Tibial artery (tissue), 4 donors: ENCODE measurements around the gene BRAP.
"Not testable (repeated sequence)": the region's sequence is repeated elsewhere in the genome, so short reads cannot be mapped to it uniquely, and the experiment has no call there.

Experiments
- DNase-seq, 2 donors: peaks; one replicate each; pipeline ENCODE4 v3.0.0-alpha.2; 2019
- H3K27ac ChIP-seq, 2 donors: fragments of 200-600 bp; sonication (generic) in 1 of 2; 1 replicate in 1 of 2; 2 replicates in 1 of 2; pipeline ENCODE4 v1.5.1; 2018 to 2019; ENCODE audit warnings: mild to moderate bottlenecking in 1 of 2
- H3K27me3 ChIP-seq, 2 donors: fragments of 200-600 bp; sonication (generic) in 1 of 2; one replicate each; pipeline versions ENCODE4 v1.5.1 to v1.6.0; 2016 to 2019
- H3K36me3 ChIP-seq, 3 donors: fragments of 200-600 bp; sonication (generic) in 2 of 3; one replicate each; pipeline ENCODE4 v1.5.1; 2016 to 2019; ENCODE audit warnings: mild to moderate bottlenecking in 2 of 3
- H3K4me1 ChIP-seq, 4 donors: fragments of 200-600 bp; sonication (generic) in 2 of 4; 1 replicate in 3 of 4; 2 replicates in 1 of 4; pipeline ENCODE4 v1.5.1; 2016 to 2019
- H3K4me3 ChIP-seq, 2 donors: fragments of 200-600 bp; sonication (generic) in 1 of 2; 1 replicate in 1 of 2; 2 replicates in 1 of 2; pipeline ENCODE4 v1.5.1; 2018 to 2019; ENCODE audit warnings: mild to moderate bottlenecking in 2 of 2
- H3K9me3 ChIP-seq, 3 donors: fragments of 200-600 bp; sonication (generic) in 1 of 3; one replicate each; pipeline ENCODE4 v1.5.1; 2016 to 2019
- CTCF ChIP-seq, 2 experiments: fragments of 200-600 bp in 1 of 2; fragments of 450-650 bp in 1 of 2; IDR thresholded peaks; one replicate each; pipeline ENCODE4 v1.5.1; 2017 to 2019; ENCODE audit warnings: antibody characterized with exemption in 2 of 2, mild to moderate bottlenecking in 1 of 2, moderate library complexity in 1 of 2
- intact Hi-C: fragments of 100-400 bp; cut with DNase I; formaldehyde crosslinking; loops from one replicate; pipeline ENCODE4 v1.15.0; 2023; ENCODE audit warnings: low total_unique reads

BRAP gene

GRCh38 chr12:111598637-111599452, 86.9 kb downstream of the BRAP start, which contains the start of gene ATXN2:
ATXN2 (minus strand) TSS chr12:111599315; CDS start chr12:111599034, 281 bp downstream.
- TF ChIP-seq CTCF (IDR thresholded peaks at IDR 0.05): no peak
- H3K27ac ChIP-seq: peak within 1 kb of the TSS; percentile 92 to 95
- peak; percentile 53 to 77 for DNase-seq
- peaks cover 0 to 40% (median 31%) of the 10 kb centered on the region in 4 donors for H3K4me1 ChIP-seq
- no peaks in the 10 kb centered on the region for H3K36me3 ChIP-seq
- no peaks in the 10 kb centered on the region for H3K9me3 ChIP-seq
- intact Hi-C loops: no loop called here
- peak within 1 kb of the TSS; percentile 91 to 95 for H3K4me3 ChIP-seq
- H3K27me3 ChIP-seq: no peaks in the 10 kb centered on the region

- TF ChIP-seq CTCF (IDR thresholded peaks at IDR 0.05): no peak
- Histone ChIP-seq H3K27ac (peak overlapping the region; percentile 92 to 95), H3K27me3 (no peaks in the 10 kb centered on the region), H3K9me3 (no peaks in the 10 kb centered on the region), H3K4me1 (peaks cover 0 to 46% (median 31%) of the 10 kb centered on the region in 4 donors), H3K4me3 (peak overlapping the region; percentile 91 to 95), H3K36me3 (no peaks in the 10 kb centered on the region)
- intact Hi-C loops: no loop called here
- peak; percentile 43 to 77 for DNase-seq
Observed at GRCh38 chr12:111597831-111598636, 87.7 kb downstream of the BRAP start.

GRCh38 chr12:111596985-111597830, 88.5 kb downstream of the BRAP start:
- no peak for TF ChIP-seq CTCF (IDR thresholded peaks at IDR 0.05)
- peaks cover 0 to 50% (median 31%) of the 10 kb centered on the region in 4 donors for H3K4me1 ChIP-seq
- H3K9me3 ChIP-seq: no peaks in the 10 kb centered on the region
- intact Hi-C loops: no loop called here
- H3K27ac ChIP-seq: peak overlapping the region; percentile 92 to 95
- H3K4me3 ChIP-seq: peak overlapping the region; percentile 91 to 95
- H3K36me3 ChIP-seq: no peaks in the 10 kb centered on the region
- no peaks in the 10 kb centered on the region for H3K27me3 ChIP-seq
- peak; percentile 50 to 82 for DNase-seq

- Histone ChIP-seq H3K4me1 (peaks cover 0 to 67% (median 31%) of the 10 kb centered on the region in 4 donors), H3K4me3 (peak overlapping the region in 1 of 2 donors; percentile 95), H3K27ac (peak overlapping the region; percentile 92 to 95)
- H3K36me3 ChIP-seq, H3K27me3 ChIP-seq, H3K9me3 ChIP-seq: not testable (repeated sequence)
- intact Hi-C loops: loop anchor here (2.0 kb wide), 1 partner anchor 47 kb away; no protein-coding TSS in a partner anchor
- DNase-seq: peak in 1 of 2 donors; percentile 6
Observed at GRCh38 chr12:111595341-111595835, 90.4 kb downstream of the BRAP start.
